Right lobe of liver (tissue), 6 donors: Measurements from ENCODE around the gene TMEM143. TPM values are rescaled to one million over a fixed set of nuclear protein-coding genes. Genes with fewer than 3 reads are reported as not detected.

Experiments
- ATAC-seq, 4 donors: fragments of 200-7000 bp; cut with Tn5 transposase; one replicate each; pipeline ENCODE4 v1.9.1; 2020; ENCODE audit warnings: mild to moderate bottlenecking in 4 of 4, moderate library complexity in 4 of 4
- DNase-seq, 3 donors: peaks; one replicate each; pipeline ENCODE4 v3.0.0-alpha.2; 2020
- H3K27ac ChIP-seq, 3 donors: fragments of 200-600 bp; one replicate each; pipeline ENCODE4 v1.8.0; 2022
- H3K27me3 ChIP-seq, 2 donors: fragments of 200-600 bp; one replicate each; pipeline ENCODE4 v1.8.0; 2022
- H3K36me3 ChIP-seq, 4 donors: fragments of 200-600 bp; sonication (generic) in 1 of 4; one replicate each; pipeline versions ENCODE4 v1.5.1 to v1.8.0; 2017 to 2022; ENCODE audit warnings: control low read depth in 1 of 4
- H3K4me1 ChIP-seq, 4 donors: fragments of 200-600 bp; sonication (generic) in 1 of 4; one replicate each; pipeline versions ENCODE4 v1.5.1 to v1.8.0; 2017 to 2022; ENCODE audit warnings: control low read depth in 1 of 4
- H3K4me3 ChIP-seq, 3 donors: fragments of 200-600 bp; one replicate each; pipeline ENCODE4 v1.8.0; 2022
- H3K9me3 ChIP-seq, 4 donors: fragments of 200-600 bp; sonication (generic) in 1 of 4; one replicate each; pipeline versions ENCODE4 v1.5.1 to v1.8.0; 2017 to 2022; ENCODE audit warnings: control low read depth in 1 of 4
- CTCF ChIP-seq, 4 donors: fragments of 200-600 bp in 3 of 4; fragments of 450-650 bp in 1 of 4; IDR thresholded peaks; one replicate each; pipeline versions ENCODE4 v1.5.1 to v1.8.0; 2016 to 2022; ENCODE audit warnings: antibody characterized with exemption in 4 of 4, mild to moderate bottlenecking in 2 of 4
- POLR2A ChIP-seq: fragments of 450-650 bp; IDR thresholded peaks from one replicate; pipeline ENCODE4 v1.6.1; 2017; ENCODE audit warnings: antibody characterized with exemption, mild to moderate bottlenecking
- WGBS: methylation state at CpG from one replicate; pipeline ENCODE4 v1.1.6; 2018; ENCODE audit warnings: low coverage, low lambda C conversion rate; ENCODE audit not compliant: insufficient coverage; ENCODE audit errors: missing lambda C conversion rate; 5-methylcytosine and 5-hydroxymethylcytosine counted together
- intact Hi-C, 2 donors: fragments of 100-400 bp; cut with DNase I; formaldehyde crosslinking; loops; one replicate each; pipeline versions ENCODE4 v1.11.2 to v1.14.1; 2022
- total RNA-seq, 6 experiments: library from RNA; depleted of rRNA in 2 of 6; stranded (reverse); fragments of >200 nt in 2 of 6; fragmentation: NEBNext Ultra II Directional in 3 of 6; extraction: Animal tissue kit (Norgen Biotek cat#: 25700) in 3 of 6; gene quantifications; one replicate each; pipeline versions ENCODE4 v1.1.0 to v1.2.4, GENCODE V29; 2016 to 2023
- donor health status: DM: no; HTN: yes; CAD: no.
- donor health status: DM: no; HTN: no; CAD: no.
- donor health status: DM: no; HTN: no; CAD: no.
- donor health status: DM: no; HTN: yes; CAD: no.
- donor health status: DM: no; HTN: yes; CAD: no.

TMEM143 gene
- total RNA-seq, 6 experiments from 2014 or later: 6.5 to 15.1 (median 9.8) TPM

- Histone ChIP-seq H3K4me1 (no peaks in the 10 kb centered on the region), H3K9me3 (no peaks in the 10 kb centered on the region), H3K36me3 (no peaks in the 10 kb centered on the region), H3K27ac (no peak overlapping the region), H3K4me3 (no peak overlapping the region), H3K27me3 (no peaks in the 10 kb centered on the region)
- WGBS: no CpG with 5 or more reads among the region's 11 CpGs
- TF ChIP-seq POLR2A (no peak), CTCF (IDR thresholded peaks at IDR 0.05) (no peak)
- DNase-seq (no peak), ATAC-seq (no peak)
- intact Hi-C loops: no loop called here
Observed at GRCh38 chr19:48340995-48341394, 22.7 kb downstream of the TMEM143 start.

DNA sequence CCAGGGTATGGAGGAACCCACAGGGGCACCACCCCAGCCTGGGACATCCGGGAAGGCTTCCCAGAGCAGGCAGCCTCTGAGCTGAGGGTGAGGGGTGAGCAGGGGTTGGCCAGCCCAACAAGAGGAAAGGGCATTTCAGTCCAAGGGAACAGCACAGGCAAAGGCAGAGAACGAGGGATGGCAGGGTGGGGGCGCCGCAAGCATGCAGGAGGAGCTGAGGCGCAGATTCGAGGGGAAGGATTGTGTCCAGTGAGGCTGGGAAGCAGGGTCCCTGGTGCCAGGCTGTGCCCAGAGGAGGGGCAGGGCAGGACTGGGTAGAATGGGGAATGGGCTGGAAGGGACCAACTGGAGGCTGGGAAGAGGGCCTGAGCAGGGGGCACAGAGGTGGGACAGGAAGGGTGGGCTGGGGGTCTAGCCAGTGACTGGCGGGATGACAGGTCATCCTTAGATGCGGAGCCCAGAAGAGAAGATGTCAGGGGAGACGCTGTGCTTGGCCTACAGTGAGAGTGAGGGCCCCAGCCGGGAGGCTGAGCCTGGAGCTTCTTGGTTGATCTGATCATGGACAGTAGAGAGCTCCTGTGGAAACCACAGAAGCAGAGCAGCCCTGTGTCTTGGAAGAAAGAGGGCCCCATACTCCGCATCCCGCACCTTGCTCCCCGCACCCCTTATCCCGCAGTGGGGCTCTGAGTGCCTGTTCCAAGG is 24.8 kb downstream of the TMEM143 start:
- Histone ChIP-seq H3K4me1 (no peaks in the 10 kb centered on the region), H3K27ac (no peak overlapping the region), H3K27me3 (no peaks in the 10 kb centered on the region), H3K4me3 (no peak overlapping the region), H3K9me3 (no peaks in the 10 kb centered on the region), H3K36me3 (no peaks in the 10 kb centered on the region)
- TF ChIP-seq POLR2A: no peak
- no peak for TF ChIP-seq CTCF (IDR thresholded peaks at IDR 0.05)
- intact Hi-C loops: no loop called here
- 88% methylated on average over 3 of the region's 14 CpGs for WGBS
- no peak for DNase-seq
- ATAC-seq: no peak

GRCh38 chr19:48338253-48338755 is 25.4 kb downstream of the TMEM143 start:
- H3K27me3 ChIP-seq: no peaks in the 10 kb centered on the region
- H3K4me3 ChIP-seq: no peak overlapping the region
- 97% methylated on average over 6 of the region's 14 CpGs for WGBS
- no peak overlapping the region for H3K27ac ChIP-seq
- TF ChIP-seq CTCF (IDR thresholded peaks at IDR 0.05): no peak
- no peaks in the 10 kb centered on the region for H3K4me1 ChIP-seq
- intact Hi-C loops: no loop called here
- ATAC-seq: no peak
- H3K36me3 ChIP-seq: no peaks in the 10 kb centered on the region
- no peaks in the 10 kb centered on the region for H3K9me3 ChIP-seq
- no peak for DNase-seq

DNA sequence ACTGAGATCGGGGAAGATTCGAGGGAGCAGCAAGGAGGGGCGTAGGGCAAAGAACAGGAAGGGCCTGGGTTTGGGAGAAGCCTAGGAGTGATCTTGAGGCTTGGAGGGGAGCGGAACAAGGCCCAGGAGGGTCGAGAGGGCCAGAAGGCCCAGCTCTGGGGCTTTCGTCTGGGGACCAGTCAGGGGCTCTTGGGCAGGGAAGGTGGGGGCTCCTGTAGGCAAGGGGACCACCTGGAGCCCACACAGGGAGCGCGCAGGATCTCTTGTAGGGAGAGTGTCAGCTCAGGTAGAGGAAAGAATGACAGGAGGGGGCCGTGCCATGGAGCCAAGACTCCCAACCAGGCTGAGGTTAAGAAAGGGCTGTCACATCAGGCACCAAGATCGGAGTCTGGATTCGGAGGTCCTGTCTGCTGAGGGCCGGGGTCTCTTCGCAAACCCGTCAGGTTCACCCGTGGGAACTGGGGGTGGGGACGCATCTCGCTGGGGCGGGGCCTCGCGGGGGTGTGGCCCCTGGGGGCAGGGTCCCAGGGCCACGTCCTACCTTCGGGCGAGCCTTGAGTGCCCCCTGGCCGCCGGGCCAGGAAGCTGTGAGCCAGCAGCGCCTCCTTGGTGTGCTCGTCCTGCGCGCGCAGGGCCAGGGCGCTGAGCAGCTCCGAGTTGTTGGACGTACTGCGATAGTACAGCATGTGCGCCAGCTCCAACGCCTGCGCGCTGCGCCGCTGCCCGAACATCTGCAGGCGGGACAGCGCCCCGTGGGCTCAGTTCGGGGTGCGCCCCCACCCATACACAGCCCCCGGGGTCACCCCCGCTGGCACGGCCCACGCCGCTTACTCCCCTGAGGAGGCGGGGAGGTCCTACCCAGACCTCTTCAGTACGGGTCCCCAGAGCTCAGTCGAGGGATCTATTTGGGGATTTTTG is 30.0 kb downstream of the TMEM143 start:
- WGBS: 17% methylated on average over 19 of the region's 54 CpGs
- H3K4me3 ChIP-seq: peak overlapping the region; percentile 2 to 41 (median 26)
- no peaks in the 10 kb centered on the region for H3K9me3 ChIP-seq
- DNase-seq: peak; percentile 88 to 93 (median 92)
- H3K27me3 ChIP-seq: no peaks in the 10 kb centered on the region
- peaks cover 0 to 4% (median 0%) of the 10 kb centered on the region in 4 donors for H3K4me1 ChIP-seq
- intact Hi-C loops: no loop called here
- peak overlapping the region; percentile 32 to 83 (median 76) for H3K27ac ChIP-seq
- TF ChIP-seq CTCF (IDR thresholded peaks at IDR 0.05): peak; percentile 54 to 73 (median 61)
- no peak for TF ChIP-seq POLR2A
- H3K36me3 ChIP-seq: no peaks in the 10 kb centered on the region
- ATAC-seq: peak; percentile 70 to 76 (median 72)
